Erythroblast (primary cell): ENCODE results near the gene RALGDS.

ENCODE experiments used
- GATA1 ChIP-seq: IDR thresholded peaks from 2 replicates; pipeline ENCODE4 v1.6.1; 2011; ENCODE audit warnings: low read depth, mild to moderate bottlenecking, control low read depth, low read length, moderate library complexity
- POLR2A ChIP-seq: IDR thresholded peaks from 2 replicates; pipeline ENCODE4 v1.6.1; 2011; ENCODE audit warnings: mild to moderate bottlenecking, low read length

DNA sequence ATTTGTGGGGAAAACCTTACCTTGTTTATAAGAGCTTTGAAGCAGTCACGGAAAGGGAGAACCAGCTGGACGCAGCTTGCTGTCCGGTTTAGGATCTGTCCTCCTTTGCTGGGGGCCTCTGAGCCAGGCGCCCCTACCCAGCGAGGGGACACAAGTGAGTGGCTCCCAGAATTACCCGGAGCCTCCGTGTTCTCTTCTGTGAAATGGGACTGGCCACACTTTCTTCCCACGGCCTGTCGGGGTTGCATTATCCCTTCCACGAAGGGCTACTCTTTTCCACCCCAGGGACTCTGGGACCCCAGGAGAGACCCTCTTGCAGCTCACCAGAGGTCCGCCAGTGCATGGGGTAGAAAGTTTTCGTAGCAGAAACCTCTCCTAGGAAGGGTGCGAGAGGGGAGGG lies 43.2 kb upstream of the RALGDS start:
- TF ChIP-seq POLR2A (no peak), GATA1 (no peak)
